Activated T-cell treated with anti-CD3 and anti-CD28 coated beads for 1 hour (primary cell): ENCODE measurements around the gene RBMS1.
"Not testable (repeated sequence)": the region's sequence is repeated elsewhere in the genome, so short reads cannot be mapped to it uniquely, and the experiment has no call there.

Experiments used
- DNase-seq: peaks from one replicate; pipeline ENCODE4 v3.0.0-alpha.2; 2020; ENCODE audit warnings: low read depth

RBMS1 gene

DNA sequence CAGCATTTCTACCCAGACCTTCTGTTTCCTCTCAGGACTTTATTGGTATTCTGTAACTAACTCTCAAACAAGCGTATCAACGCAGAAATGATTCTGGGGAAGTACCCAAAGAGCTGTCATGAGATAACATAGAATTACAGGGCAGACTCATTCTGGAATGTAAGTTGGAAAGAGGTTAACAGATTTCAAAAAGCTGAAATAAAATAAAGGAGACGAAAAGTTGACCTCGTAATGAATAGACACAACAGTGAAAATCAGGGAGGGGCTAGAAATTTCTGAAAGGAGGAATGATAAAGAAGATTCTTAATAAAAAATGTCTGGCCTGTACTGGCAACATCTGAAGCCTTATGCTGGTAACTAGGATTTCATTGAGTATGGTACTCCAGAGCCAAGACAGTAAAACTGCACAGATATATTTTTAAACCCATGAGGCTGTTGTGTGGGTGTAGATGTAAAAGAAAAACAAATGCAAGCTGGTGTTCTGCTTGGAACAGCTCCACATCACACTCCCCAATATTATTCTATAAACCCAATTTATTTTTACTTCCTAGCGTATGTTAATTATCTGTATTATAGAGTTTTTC, 23.9 kb downstream of the RBMS1 start:
- no peak for DNase-seq

DNA sequence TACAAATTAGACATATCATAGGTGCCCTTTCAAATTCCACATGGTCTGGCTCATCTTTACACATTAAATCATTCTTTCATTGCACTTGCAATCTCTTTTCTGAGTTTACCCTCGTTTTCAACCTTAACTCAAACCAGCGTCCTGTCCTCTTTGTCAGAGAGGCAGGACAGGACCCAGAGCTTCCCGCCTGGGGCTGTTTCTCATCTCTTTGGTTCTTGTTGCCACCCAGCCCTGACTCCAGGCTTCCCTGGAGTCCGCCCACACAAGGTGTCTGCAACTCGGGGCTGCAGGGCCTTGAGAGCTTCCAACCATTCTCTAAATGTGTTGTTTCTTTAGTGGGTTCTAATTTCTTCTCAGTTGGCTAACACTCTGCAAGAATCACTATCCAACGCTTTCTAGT, 24.4 kb downstream of the RBMS1 start:
- DNase-seq = no peak

DNA sequence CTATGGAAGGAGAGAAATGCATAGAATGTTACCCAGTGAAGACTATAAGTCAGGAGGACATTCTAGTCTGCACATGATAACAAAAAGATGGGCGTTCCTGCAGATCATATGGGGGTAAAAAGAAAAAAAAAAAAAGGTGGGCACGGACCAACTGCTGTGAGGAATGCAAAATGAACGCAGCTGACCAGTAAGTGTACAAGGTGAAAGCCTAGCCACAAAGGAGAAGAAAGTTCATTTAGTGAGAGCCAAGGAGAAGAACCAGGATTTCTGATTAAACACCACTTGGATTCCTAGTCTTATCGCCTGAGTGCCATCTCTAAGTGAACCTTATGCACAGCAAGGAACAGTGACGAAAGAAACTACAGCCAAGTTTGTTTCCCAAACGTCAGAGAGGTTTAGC, 26.5 kb downstream of the RBMS1 start:
- DNase-seq = no peak

DNA sequence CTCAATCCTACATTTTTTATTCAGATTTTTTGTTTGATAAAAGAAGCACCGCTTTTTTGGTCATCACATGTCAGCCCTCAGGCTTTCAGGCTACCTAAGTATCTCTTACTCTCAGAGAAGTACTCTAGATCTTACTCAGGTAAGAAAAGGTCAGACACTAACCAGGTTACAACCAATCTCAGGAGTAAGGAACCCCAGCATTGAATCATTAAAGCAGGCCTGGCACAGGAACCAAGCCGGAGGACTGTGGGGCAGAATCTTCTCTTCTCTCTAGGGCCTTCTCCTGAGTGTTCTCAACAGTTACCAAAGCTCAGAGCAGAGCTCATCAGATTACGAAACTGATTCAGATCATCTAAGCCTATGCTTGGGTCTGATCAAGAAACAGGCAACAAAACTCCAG, 28.2 kb downstream of the RBMS1 start:
- no peak for DNase-seq

DNA sequence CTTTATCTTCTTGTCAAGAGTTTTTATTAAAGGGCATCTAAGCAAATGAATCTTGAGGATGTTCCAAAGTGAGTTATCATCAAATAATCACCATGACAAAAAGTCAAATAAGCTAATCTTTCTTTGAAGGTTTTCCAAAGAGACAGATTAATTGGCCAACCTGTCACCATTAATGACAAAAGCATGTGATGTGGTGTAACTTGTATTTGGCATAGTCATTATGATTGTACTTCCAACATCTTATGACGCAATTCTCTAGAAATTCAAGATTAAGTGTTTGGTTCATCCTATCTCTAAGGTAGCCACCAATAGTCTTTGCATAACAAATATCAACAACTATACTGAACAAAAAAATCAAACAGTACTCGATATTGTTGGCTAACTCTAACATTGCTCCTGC, 28.6 kb downstream of the RBMS1 start:
- no peak for DNase-seq

DNA sequence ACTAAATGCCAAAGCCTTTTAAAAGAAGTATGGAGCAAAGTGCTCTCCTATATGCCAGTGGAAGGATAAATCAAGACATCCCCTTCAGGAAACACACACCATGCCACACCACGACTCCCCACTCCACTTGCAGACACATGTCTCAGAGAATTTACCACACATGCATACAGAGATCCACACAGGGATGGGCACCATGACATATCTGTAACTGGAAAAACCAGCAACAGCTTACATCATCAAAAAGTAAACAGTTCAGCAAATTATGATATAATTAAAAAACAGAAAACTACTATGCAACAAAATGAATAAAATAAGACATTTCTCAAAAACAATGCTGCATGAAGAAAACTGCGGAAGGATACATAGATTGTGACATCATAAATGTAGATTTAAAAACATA, 29.6 kb downstream of the RBMS1 start:
- DNase-seq = no peak

DNA sequence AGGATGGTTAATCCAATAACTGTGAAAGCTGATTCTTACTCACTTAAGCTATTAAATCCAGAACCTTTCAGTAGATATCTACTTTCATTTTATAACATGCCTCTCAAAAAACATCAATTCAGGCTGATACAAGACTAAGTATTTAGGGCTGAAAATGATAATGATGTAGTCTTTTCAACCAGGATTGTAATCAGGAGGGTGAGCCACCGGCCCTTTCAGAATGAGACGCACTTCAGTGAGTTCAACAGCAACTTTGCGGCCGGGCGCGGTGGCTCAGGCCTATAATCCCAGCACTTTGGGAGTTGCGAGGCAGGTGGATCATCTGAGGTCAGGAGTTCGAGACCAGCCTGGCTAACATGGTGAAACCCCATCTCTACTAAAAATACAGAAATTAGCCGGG, 30.4 kb downstream of the RBMS1 start:
- no peak for DNase-seq

DNA sequence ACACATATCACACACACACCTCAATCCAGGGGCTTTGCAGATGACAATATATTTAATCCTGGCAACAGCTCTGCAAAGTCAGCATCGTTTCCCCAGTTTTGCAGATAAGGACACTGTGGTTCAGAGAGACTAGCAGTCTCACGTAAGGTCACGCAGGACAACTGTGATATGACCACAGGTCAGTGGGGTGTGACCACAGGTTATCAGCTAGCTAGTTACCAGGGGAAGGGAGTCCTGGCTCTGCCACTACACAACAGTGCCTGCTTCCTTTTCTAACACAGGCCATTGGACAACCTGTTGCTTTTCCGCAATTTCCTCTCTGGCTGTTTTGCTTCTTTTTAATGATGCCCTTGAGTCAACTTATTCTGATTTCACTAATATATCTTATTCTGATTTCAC, 33.3 kb downstream of the RBMS1 start:
- DNase-seq = no peak

DNA sequence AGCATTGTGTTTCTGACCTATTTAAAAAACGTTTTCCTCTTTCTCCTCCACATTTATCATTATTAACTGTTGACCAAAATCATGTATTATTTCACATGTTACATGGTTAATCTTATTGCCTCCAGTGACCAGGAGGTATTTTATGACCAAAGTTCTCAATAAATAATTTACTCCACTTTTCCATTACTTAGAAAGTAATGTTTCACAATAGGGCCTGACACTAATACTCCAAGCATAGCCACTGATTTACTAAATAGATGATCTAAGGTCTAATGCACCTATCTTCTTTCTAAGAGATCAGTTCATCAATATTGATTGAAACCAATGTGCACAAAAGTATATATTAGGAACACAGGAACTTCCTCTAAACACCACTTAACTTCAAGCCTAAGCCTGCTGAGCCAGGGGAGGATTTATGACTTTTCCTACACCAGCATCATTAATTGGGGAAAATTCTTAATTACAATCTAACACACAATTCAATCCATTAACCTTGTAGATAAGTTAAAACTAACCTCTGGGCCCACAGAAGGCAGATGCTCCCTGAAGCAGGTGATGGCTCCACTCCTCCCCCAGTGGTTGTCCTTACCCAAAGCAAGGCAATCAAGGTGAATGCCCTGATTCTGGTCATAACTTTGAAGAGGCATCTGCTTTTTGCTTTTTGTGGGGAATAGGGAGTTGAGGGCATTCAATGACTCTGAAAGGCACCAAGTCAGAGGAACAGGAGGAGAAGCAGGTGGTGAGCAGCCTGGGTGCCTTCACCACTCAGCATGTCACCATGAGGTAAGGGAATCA, 33.9 kb downstream of the RBMS1 start:
- no peak for DNase-seq

DNA sequence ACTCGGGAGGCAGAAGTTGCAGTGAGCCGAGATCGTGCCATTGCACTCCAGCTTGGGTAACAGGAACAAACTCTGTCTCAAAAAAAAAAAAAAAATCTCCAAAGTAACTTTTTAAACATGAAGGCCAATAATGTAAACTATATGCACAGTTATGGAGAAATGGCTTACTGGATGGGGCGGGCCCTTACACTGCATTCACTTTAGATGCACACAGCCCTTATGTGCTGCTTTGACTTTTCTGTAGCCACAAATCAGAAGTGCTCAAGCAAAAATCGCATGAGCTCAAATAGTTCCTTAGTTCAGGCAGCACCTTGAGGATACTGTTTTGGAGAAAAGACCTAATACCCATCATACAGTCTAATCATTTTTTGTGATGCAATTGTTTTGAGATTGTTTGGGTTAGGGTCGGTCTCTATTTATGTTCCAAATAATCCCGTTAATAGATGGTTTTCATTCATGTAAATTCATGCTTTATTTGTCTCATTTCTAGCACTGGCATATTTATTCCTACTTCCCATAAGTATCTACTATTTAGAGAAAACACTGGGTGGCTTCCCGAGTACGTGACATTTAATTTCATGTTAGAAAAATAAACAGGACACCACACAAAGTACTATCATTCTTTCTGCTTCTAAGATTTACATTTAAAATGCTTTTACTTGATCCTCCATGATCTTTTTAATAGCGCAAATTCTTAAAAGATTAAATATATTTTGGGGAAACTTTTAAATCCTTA, 34.7 kb downstream of the RBMS1 start:
- DNase-seq = no peak

DNA sequence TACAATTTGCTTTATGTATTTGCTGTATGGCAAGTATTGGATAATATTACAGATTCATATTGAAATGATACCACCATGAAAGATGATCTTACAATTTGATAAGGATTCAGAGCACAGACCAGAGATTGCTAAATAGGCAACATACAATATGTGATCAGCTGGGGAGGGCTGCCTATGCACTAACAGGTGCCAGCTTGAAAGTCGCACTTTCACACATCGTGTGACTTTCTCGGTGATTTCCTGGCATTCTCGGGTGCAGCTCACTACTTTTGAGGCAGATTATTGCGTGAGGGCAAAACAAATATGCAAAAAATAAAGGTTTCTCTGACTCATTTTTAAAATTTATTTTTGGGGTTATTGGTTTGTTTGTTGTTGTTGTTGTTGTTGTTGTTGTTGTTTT, 36.0 kb downstream of the RBMS1 start:
- no peak for DNase-seq

DNA sequence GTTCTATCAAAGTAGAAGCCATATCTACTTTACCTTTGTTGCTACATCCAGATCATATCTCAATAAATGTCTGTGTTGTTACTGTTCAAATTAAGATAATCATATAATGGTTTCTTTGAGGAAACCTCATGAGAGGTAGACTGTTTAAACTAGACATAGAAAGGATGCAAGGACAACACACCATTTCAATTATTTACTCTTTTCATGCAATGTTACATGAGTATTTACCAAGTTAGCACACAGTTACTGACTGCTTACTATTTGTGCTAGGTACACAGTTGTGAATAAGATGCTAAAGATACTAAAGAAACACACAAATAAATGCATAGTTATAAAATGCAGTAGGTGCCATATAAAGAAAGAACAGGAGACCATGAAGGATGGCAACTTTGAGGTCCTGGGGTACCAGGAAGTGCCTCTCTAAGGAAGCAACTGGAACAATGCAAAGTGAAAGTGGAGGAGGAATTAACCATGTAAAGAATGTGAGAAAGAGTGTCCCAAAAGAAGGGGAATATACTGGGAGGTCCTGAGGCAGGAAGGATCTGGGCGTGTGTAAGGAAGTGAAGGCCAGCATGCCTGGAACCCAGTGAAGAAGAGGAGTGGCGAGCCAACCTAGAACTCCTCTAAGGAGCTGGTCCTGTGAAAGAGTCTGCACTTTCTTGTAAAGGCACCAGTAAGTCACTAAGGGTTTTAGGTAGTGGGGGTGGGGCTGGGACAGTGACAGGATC, 39.4 kb downstream of the RBMS1 start:
- DNase-seq = no peak

DNA sequence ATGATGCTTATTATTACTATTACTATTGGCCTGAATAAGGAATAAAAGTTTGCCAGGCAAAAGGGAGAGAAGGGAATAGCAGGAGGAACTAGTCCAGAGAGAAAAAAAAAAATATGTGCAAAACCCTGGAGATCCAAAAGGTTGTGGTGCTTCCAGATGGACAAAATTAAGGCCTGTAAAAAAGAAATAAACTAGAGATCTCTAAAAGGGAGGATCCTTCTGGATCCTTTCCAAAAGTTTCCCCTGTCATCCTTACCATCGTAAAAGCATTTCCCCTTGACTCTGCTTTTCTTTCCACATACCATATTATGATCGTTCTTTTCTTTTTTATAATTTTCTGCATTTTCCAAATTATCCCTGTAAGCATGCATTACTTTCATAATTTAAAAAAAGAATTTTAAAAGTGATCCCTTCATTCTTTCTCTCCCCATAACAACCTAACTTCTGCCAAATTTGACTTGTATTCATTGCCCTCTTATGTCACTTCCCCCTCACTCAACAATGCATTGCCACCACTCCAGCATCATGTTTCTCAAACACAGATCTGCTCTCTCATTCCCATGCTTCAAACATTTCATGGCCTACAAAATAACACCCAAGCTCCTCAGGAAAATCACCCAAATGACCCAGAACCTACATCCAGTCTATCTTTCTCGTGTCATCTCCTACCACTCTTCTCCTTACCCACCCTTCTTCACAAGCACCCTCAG, 40.3 kb downstream of the RBMS1 start:
- no peak for DNase-seq

DNA sequence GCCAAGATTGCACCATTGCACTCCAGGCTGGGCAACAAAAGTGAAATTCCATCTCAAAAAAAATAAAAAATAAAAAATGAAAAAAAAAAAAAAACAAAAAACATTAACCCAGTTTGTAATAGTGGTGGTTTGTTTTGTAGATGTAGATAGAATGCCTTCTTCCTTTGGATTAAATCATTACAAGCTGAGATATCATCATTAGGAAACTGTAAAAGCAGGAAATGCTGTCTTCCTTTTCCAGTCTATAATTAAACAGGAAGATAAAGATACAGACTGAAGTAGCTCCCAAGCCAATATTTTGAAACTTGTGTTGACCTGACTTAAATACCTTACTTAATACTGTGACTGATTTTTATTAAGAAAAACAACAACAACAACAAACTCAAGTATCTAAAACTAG, 43.1 kb downstream of the RBMS1 start:
- DNase-seq = no peak

DNA sequence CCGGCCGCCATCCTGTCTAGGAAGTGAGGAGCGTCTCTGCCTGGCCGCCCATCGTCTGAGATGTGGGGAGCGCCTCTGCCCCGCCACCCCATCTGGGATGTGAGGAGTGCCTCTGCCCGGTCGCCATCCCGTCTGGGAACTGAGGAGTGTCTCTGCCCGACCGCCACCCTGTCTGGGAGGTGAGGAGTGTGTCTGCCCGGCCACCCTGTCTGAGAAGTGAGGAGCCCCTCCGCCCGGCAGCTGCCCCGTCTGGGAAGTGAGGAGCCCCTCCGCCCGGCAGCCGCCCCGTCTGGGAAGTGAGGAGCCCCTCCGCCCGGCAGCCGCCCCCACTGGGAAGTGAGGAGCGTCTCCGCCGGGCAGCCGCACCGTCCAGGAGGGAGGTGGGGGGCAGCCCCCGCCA, 44.8 kb downstream of the RBMS1 start:
- not testable (repeated sequence) for DNase-seq

DNA sequence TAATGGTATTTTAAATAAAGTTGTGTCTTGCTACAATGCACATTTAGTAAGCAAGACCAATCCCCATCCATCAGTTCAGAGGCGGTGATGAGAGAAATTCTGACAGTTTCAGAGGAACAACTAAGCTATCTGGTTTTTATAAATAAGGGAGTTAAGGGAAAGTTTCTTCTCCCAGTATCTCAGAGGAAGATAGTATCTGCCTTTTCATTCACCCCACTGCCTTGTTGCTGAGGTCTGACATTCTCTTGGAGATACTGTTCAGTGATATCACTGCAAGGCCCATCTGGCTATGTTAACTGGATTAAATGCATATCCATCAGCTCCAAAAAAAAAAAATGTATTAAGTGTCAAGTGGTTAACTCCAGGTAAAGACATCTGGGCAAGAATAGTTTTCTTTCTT, 47.9 kb downstream of the RBMS1 start:
- no peak for DNase-seq

DNA sequence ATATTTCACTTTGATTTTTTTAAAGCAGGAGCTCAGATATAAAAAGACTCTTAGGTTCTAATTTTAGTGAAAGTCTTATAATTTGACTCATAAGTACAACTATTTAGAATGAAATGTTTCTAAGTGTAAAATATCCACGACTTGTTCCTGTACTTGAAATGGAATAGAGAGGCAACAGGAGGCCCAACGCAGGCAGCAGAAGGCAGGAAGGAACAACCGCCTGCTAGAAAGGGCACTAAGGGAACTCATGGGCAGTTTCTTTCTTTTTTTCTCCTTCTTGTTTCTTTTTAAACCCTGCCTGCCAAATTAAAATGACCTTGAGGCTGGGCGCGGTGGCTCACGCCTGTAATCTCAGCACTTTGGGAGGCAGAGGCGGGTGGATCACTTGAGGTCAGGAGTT, 51.0 kb downstream of the RBMS1 start:
- no peak for DNase-seq

DNA sequence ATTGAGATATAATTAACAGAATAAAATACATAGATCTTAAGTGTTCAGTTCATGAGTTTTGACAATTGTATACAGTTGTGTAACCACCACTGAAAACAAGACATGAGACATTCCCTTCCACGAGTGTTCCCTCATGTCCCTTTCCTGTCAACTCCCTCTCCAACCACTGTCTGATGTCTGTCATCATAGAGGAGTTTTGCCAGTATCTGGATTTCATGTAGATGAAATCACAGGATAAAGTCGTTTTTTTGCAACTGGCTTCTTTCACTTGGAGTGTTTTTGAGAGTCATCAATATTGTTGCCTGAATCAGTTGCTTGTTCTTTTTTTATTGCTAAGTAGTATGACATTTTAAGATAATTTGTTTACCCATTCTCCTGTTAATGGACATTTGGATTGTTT, 52.7 kb downstream of the RBMS1 start:
- no peak for DNase-seq

DNA sequence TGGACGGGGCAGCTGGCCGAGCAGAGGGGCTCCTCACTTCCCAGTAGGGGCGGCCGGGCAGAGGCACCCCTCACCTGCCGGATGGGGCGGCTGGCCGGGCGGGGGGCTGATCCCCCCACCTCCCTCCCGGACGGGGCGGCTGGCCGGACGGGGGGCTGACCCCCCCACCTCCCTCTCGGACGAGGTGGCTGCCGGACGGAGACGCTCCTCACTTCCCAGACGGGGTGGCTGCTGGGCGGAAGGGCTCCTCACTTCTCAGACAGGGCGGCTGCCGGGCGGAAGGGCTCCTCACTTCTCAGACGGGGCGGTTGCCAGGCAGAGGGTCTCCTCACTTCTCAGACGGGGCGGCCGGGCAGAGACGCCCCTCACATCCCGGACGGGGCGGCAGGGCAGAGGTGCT, 54.6 kb downstream of the RBMS1 start:
- not testable (repeated sequence) for DNase-seq

DNA sequence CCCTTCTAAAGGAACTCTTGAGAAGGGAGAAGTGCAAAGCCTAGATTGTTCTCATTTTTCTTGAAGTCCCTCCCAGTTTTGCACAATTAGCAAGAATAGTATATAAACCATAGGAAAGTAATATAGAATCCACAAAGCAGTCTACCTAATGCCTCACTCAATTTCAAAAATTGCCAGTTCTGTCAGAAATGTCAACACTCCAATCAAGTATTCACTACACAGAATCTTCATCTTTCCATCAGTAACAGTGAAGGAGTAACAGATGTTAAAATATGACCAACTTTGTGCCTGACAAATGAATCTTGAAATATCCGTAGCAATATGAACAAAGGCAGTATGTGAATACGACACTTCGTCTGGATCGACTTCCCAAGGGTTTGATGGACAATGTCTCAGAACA, 56.3 kb downstream of the RBMS1 start:
- no peak for DNase-seq

DNA sequence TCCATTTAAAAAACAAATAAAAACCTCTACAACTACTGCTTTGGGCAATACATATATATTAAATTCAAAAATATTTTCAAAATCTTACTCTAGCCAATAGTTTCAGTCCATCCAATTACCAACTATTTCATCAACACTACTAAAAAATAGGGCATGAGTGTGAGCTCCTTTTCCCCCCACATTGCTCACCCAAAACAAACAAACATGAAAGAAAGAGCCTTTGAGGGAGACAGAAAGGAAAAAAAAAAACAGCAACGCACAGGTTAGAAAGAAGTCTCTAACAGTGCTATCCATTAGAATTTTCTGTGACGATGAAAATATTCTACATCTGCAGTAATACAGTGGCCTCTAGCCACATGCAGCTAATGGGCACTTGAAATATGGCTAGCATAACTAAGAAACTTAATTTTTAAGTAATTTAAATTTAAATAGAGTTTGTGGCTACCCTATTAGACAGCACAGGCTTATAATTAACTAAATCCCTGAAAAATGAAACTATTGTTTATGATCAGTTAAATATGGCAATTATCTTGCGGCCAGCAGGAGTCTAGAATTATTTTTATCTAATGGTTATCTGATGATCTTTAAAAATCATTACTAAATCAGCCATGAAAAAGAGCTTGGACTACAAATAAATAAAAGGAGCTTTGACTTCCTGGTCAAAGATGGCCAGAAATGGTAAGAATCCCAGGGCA, 59.2 kb downstream of the RBMS1 start:
- DNase-seq = no peak
